ENCODE measurements around the gene GRIK5. TPM values are rescaled to one million over a fixed set of nuclear protein-coding genes. Genes with fewer than 3 reads are reported as not detected.

Gene GRIK5
- polyA plus RNA-seq, 1 experiment, result 0.05 TPM

DNA sequence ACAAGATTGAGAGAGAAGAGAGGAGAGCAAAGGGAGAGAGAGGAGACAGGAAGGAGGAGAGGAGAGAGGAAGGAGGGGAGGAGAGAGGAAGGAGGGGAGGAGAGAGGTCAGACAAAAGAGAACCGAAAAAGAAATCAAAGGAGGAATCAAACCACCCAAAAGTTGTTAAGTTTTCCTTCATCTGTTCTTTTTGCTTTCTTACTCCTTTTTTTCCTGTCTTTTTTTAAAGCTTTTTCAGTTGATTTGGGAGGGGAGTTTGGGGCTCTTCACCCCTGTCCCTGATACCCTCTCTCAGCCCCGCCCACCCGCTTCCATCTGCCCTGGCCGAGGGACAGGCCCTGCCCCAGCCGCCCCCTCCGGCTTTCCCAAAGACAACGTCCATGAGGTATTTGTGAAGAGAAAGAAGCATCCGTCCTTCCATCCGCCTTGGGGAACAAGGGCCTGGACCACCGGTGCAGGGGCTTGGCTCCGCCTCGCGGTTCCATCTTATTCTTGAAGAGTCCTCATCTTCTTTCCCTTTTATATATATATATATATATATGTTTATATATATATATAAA is 19.3 kb upstream of the GRIK5 start:
- ChIA-PET POLR2A (no interaction called here), CTCF (no interaction called here)
- no peak for TF ChIP-seq CTCF (IDR thresholded peaks at IDR 0.05; ENCODE audit: low read depth, low read length)
- no peaks in the 10 kb centered on the region for H3K27me3 ChIP-seq (ENCODE audit: control insufficient read depth, insufficient read depth, low read length)
- no peak for DNase-seq (ENCODE audit: low read depth, low spot score)
- H3K4me3 ChIP-seq (ENCODE audit: low read depth, low read length), result no peak overlapping the region
- H3K27ac ChIP-seq (ENCODE audit: low read depth, low read length), result peak overlapping the region; percentile 83
- no peaks in the 10 kb centered on the region; the same call in 1 of the 2 replicates for H3K9me3 ChIP-seq (ENCODE audit: control insufficient read depth, insufficient read depth, low read length)

GRCh38 chr19:42088471-42089190 is 18.6 kb upstream of the GRIK5 start:
- Histone ChIP-seq H3K4me3 (ENCODE audit: low read depth, low read length) (peak overlapping the region; percentile 23; the same call in 1 of the 2 replicates), H3K9me3 (ENCODE audit: control insufficient read depth, insufficient read depth, low read length) (no peaks in the 10 kb centered on the region; the same call in 1 of the 2 replicates), H3K27ac (ENCODE audit: low read depth, low read length) (peak overlapping the region; percentile 83), H3K27me3 (ENCODE audit: control insufficient read depth, insufficient read depth, low read length) (no peaks in the 10 kb centered on the region)
- CTCF ChIA-PET, result no interaction called here
- DNase-seq (ENCODE audit: low read depth, low spot score), result peak; percentile 38
- no peak for TF ChIP-seq CTCF (IDR thresholded peaks at IDR 0.05; ENCODE audit: low read depth, low read length)
- POLR2A ChIA-PET, result no interaction called here

GRCh38 chr19:42086770-42087550 is 17.0 kb upstream of the GRIK5 start:
- POLR2A ChIA-PET, result no interaction called here
- no peaks in the 10 kb centered on the region; the same call in 1 of the 2 replicates for H3K9me3 ChIP-seq (ENCODE audit: control insufficient read depth, insufficient read depth, low read length)
- H3K4me3 ChIP-seq (ENCODE audit: low read depth, low read length), result no peak overlapping the region
- DNase-seq (ENCODE audit: low read depth, low spot score), result no peak
- no peak for TF ChIP-seq CTCF (IDR thresholded peaks at IDR 0.05; ENCODE audit: low read depth, low read length)
- H3K27ac ChIP-seq (ENCODE audit: low read depth, low read length), result peak overlapping the region; percentile 2
- H3K27me3 ChIP-seq (ENCODE audit: control insufficient read depth, insufficient read depth, low read length), result no peaks in the 10 kb centered on the region
- CTCF ChIA-PET, result no interaction called here

DNA sequence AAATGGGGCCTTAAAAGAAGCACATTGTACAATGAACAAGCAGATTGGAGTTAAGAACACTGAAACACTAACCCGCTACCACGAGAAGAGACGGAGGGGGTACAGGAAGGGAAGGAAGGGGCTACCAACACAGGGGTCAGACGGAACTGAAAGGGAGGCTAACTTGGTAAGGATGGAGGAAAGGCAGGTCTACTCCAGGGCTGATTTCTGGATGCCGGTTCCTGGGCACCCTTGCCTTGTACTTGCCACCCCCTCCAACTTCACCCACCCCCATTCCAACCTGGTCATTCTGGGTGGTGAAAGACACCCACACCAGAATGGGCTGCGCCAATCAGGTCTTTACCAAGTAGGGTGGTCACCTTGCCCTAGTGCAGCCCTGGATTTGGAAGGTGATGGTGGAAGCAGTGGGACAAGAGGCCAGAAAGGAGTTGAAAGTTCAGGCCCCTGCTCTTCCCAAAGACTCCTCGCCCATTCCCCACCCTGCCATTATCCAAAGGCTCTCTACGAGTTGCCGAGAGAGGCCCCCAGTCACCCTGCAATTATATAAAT is 16.3 kb upstream of the GRIK5 start:
- no peak for DNase-seq (ENCODE audit: low read depth, low spot score)
- ChIA-PET POLR2A (no interaction called here), CTCF (no interaction called here)
- no peak for TF ChIP-seq CTCF (IDR thresholded peaks at IDR 0.05; ENCODE audit: low read depth, low read length)
- no peaks in the 10 kb centered on the region; the same call in 1 of the 2 replicates for H3K9me3 ChIP-seq (ENCODE audit: control insufficient read depth, insufficient read depth, low read length)
- H3K4me3 ChIP-seq (ENCODE audit: low read depth, low read length), result no peak overlapping the region
- H3K27ac ChIP-seq (ENCODE audit: low read depth, low read length), result peak overlapping the region; percentile 2
- no peaks in the 10 kb centered on the region for H3K27me3 ChIP-seq (ENCODE audit: control insufficient read depth, insufficient read depth, low read length)
